ENCODE data around the gene PMEL. TPM values are rescaled to one million over a fixed set of nuclear protein-coding genes. Genes with fewer than 3 reads are reported as not detected.

Gene PMEL
- total RNA-seq, 1 donor = 0.27 TPM

DNA sequence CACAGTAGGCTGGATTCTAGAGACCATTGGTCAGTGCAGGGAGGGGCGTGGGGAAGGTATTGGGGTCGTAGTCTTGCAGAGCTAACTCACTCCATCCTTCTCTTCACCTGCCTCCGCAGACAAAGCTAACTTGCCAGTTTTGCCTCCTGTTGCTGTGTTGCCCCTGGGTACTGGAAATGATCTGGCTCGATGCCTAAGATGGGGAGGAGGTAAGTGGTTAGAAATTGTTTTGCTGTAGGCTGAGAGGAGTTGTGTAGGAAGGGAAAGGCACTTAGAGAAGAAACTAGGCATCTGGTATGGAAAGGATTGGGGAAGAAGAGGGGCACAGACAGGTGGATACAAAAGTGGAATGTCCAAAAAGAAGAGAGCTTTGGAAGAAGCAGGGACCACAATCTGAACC is 23.8 kb downstream of the PMEL start:
- no peak for DNase-seq (ENCODE audit: low read depth)
- H3K4me3 ChIP-seq (ENCODE audit: low read depth, low read length) = no peak overlapping the region
- TF ChIP-seq, protein P1, sequence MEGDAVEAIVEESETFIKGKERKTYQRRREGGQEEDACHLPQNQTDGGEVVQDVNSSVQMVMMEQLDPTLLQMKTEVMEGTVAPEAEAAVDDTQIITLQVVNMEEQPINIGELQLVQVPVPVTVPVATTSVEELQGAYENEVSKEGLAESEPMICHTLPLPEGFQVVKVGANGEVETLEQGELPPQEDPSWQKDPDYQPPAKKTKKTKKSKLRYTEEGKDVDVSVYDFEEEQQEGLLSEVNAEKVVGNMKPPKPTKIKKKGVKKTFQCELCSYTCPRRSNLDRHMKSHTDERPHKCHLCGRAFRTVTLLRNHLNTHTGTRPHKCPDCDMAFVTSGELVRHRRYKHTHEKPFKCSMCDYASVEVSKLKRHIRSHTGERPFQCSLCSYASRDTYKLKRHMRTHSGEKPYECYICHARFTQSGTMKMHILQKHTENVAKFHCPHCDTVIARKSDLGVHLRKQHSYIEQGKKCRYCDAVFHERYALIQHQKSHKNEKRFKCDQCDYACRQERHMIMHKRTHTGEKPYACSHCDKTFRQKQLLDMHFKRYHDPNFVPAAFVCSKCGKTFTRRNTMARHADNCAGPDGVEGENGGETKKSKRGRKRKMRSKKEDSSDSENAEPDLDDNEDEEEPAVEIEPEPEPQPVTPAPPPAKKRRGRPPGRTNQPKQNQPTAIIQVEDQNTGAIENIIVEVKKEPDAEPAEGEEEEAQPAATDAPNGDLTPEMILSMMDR (IDR thresholded peaks at IDR 0.05; ENCODE audit: insufficient read depth, low read length) = no peak

DNA sequence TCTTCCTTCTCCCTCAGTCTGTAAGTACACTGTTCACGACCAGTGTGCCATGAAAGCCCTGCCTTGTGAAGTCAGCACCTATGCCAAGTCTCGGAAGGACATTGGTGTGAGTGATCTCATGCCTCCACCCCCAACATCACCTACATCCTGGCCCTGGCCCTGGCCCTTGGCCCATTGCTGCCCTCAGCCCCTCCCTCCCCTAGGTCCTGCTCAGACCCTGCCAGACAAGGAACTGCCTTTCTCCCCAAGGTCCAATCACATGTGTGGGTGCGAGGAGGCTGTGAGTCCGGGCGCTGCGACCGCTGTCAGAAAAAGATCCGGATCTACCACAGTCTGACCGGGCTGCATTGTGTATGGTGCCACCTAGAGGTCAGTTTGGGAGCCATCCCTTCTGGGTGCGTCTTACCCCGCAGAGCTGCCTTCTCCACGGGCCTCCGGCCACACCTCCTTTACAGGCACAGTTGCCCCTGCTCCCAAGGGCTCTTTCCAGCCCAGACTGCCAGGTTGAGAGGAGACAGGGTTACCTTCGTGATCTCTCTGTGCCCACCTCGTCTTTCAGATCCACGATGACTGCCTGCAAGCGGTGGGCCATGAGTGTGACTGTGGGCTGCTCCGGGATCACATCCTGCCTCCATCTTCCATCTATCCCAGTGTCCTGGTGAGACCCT is 25.6 kb downstream of the PMEL start:
- peak; percentile 87 for DNase-seq (ENCODE audit: low read depth)
- H3K4me3 ChIP-seq (ENCODE audit: low read depth, low read length) = no peak overlapping the region
- TF ChIP-seq, protein P1 (IDR thresholded peaks at IDR 0.05; ENCODE audit: insufficient read depth, low read length) = peak; percentile 92

DNA sequence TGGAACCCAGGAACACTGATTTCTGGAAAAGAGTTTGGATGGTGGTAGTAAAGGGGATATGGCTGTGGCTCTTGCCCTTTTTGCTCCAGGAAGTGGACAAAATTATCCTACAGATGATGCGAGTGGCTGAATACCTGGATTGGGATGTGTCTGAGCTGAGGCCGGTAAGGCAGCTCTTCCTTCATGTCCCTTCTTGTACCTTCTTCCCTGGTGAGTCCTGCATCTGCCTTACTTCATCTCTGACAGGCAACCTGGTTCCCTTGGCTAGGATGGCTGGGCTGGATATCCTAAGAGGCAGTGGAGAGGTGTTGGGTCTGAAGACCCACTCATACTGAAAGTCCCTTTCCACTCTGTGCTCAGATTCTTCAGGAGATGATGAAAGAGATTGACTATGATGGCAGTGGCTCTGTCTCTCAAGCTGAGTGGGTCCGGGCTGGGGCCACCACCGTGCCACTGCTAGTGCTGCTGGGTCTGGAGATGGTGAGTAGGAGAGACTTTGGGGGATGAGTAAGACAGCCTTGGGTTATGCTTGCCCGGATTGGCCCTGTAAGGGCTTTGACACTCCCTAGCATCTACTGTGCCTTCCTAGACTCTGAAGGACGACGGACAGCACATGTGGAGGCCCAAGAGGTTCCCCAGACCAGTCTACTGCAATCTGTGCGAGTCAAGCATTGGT is 26.9 kb downstream of the PMEL start:
- TF ChIP-seq, protein P1 (IDR thresholded peaks at IDR 0.05; ENCODE audit: insufficient read depth, low read length) = no peak
- H3K4me3 ChIP-seq (ENCODE audit: low read depth, low read length) = no peak overlapping the region
- no peak for DNase-seq (ENCODE audit: low read depth)

DNA sequence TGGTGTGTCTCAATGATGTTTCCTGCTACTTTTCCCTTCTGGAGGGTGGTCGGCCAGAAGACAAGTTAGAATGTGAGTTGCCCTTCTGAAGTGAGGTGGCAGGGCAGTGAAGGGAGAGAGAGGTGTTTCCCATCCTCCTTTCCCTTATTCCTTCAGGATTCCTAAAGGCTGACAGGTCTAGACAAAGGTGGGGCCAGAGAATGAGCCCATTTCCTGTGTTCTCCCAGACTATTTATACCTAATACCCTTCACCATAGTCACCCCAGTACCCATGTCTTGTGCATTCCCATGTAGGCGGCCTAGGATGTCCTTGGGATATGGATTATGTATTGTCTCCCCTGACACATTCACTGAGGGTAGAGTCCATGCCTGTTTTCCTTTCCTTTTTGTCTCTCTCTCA is 27.9 kb downstream of the PMEL start:
- no peak overlapping the region for H3K4me3 ChIP-seq (ENCODE audit: low read depth, low read length)
- TF ChIP-seq, protein P1 (IDR thresholded peaks at IDR 0.05; ENCODE audit: insufficient read depth, low read length) = no peak
- DNase-seq (ENCODE audit: low read depth) = no peak

DNA sequence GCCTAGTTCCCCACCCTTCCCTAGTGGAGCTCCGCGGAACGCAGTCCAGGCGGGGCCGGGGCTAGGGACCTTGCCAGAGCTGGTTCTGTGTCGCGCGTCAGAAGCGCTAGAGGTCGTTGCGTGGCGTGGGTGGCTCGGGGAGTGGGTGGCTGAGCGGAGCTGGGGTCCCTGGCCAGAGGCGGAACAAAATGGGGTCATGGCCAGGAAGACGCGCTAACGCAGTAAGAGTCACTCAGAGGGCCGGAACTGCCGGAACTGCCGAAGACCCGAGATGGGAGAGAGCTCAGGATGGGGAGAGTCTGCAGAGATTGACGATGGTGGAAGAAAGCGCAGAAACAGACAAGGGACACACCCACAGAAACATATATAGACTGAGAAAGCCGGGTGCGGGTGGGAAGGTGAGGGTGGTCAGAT is 30.1 kb downstream of the PMEL start:
- DNase-seq (ENCODE audit: low read depth) = no peak
- peak overlapping the region; percentile 31 for H3K4me3 ChIP-seq (ENCODE audit: low read depth, low read length)
- TF ChIP-seq, protein P1 (IDR thresholded peaks at IDR 0.05; ENCODE audit: insufficient read depth, low read length) = no peak

DNA sequence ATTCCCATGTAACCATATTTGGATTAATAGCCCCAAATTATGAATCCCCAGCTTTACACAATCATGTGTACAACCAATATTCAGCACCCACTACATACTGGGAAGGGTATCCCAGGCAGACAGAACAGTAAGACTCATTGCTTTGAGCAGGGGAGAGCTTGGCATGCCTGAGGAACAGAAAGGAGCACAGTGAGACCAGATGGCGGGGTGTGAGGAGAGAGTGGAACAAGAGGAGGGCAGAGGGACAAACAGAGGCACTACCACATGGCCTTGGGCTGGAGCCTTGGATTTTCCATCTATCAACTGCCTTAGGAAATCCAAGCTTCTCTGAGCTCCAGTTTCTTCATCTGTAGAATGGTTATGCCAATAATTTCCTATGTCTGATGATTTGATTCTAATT is 31.1 kb downstream of the PMEL start:
- DNase-seq (ENCODE audit: low read depth) = no peak
- TF ChIP-seq, protein P1 (IDR thresholded peaks at IDR 0.05; ENCODE audit: insufficient read depth, low read length) = no peak
- H3K4me3 ChIP-seq (ENCODE audit: low read depth, low read length) = no peak overlapping the region

All from fibroblast of the aortic adventitia (primary cell).